Left colon (tissue), 2 donors: ENCODE measurements around the gene LRFN5. TPM values are rescaled to one million over a fixed set of nuclear protein-coding genes. Genes with fewer than 3 reads are reported as not detected.
"Not testable (repeated sequence)": the region's sequence is repeated elsewhere in the genome, so short reads cannot be mapped to it uniquely, and the experiment has no call there.

Experiments used
- ATAC-seq: fragments of 200-7000 bp; cut with Tn5 transposase; one replicate; pipeline ENCODE4 v1.9.1; 2020; ENCODE audit warnings: mild to moderate bottlenecking, moderate library complexity
- DNase-seq, 2 donors: peaks; one replicate each; pipeline ENCODE4 v3.0.0-alpha.2; 2020
- intact Hi-C, 2 donors: fragments of 100-400 bp; cut with DNase I in 1 of 2; cut with micrococcal nuclease in 1 of 2; formaldehyde crosslinking; loops; one replicate each; pipeline versions ENCODE4 v1.11.2 to v1.14.0; 2022; cut with DNase I, micrococcal nuclease
- total RNA-seq, 2 donors: library from RNA; stranded (reverse); fragmentation: NEBNext Ultra II Directional; extraction: Animal tissue kit (Norgen Biotek cat#: 25700); gene quantifications; one replicate each; pipeline ENCODE4 v1.2.1, GENCODE V29; 2021
- donor health status: DM: no; HTN: no; CAD: no.
- donor health status: DM: yes; HTN: yes; CAD: no.

The LRFN5 gene
- total RNA-seq, 2 donors from 2014 or later: 0.37 to 1.1 TPM

DNA sequence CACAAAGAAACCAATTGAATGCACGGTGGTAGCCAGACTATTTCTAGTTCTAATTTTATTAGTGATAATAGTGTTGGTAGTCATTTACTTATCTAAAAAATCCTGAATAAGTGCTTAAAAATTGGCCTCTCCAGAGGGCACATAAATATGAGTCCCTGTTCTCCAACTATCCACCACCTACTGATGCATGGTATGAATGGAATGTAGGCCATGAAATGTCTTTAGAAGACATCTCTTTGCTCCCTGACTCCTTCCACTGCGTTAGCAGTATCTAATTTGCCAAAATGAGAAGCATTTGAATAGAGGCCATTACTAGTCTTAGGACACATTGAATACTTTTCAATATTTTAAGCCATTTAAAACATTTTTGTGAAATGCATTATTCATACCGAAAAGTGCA, 261.7 kb downstream of the LRFN5 start:
- intact Hi-C loops: no loop called here
- DNase-seq (no peak), ATAC-seq (no peak)

DNA sequence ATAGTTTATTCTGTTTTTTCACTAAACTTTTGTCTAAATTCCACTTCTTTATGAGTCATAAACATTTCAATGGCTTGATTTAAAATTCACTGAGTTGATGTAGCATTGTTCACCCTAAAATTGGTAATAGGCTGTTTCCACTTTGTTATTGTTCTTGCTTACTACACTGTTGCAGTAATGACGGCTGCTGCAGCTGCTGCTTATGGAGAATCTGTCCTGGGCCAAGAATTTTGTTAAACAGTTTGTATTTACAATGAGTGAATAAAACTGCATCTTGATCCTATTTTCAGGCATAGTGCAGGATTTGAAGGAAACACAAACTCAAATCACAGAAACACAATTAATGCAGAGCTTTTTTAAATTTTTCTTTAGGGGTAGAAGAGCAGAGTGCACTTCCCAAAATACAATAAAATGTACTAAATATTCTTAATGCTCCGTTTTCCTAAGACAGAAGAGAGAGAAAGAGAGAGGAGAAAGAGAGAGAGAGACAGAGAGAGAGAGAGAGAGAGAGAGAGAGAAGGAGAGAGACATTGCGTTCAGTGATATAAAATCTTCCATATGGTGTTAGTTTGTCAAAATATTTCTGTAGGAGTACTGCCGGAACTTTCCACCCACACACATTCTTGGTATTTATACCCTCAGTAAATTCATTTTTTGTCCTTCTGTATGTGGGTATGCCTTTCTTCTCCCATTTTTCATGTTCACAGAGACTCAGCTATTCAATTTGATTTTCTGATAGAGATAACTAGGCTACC, 266.4 kb downstream of the LRFN5 start:
- DNase-seq (no peak), ATAC-seq (no peak)
- intact Hi-C loops: no loop called here

DNA sequence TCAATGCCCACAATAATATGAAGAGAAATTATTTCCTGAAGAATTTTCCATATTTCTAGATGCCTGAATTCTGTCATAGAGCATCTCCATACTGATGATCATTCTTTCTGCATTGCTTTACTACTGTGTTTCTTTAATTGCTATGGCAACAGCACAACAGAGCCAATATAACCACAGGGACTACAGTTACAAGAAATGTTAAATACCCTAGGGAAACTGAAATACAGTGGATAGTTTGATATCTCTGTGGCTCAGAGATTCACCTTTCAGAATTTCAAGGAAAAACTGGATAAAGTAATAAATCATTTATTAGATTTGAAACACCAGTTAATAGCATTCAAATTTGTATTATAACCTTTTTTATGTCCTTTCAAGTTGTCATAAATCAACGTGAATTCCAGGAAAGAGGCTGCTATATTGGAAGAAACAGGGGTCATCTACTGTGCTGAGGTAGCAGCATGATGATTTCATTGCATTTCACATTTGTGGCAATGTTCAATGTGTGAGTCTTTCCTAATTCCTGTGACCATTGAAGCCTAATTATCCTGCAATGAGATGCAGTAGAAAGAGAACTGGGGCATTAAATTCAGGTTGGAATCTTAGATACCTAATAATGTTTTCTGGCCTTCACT, 267.1 kb downstream of the LRFN5 start:
- ATAC-seq (no peak), DNase-seq (no peak)
- intact Hi-C loops: no loop called here

DNA sequence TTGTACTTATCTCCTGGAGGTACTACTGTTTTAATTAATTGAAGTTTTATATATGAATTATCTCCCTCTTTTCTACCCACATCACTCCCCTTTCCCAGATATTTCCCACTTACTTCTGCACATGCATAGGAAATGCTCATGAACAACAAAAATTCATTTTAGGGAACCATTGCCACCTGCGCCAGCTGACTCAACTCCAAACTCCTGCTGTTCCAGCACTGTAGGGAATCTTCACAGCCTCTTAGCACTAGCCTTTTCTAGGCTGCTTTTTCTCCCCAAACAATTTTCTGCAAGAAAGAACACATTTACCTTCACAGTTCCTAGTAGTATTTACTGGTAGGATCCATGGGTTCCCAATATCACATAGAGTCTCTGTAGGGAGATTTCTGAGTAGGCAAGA, 268.4 kb downstream of the LRFN5 start:
- intact Hi-C loops: no loop called here
- no peak for ATAC-seq
- no peak for DNase-seq

DNA sequence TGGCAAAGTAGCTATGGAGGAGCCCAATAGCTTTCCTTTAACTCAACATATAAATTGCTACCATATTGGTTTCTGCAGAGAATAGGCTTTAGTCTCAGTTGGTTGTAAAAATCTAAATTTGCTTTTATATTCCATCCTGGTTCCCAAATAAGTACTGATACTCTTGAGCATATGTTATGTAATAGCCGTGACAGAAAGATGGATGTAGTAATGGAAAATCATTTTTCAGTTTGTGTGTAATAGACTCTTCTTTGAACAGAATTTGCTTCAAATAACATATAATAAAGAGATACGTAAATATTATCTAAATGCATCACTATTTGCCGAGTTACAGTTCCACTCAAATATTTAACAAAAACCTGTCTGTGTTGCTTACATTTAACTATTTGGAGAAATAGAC, 271.6 kb downstream of the LRFN5 start:
- no peak for DNase-seq
- ATAC-seq: no peak
- intact Hi-C loops: no loop called here

DNA sequence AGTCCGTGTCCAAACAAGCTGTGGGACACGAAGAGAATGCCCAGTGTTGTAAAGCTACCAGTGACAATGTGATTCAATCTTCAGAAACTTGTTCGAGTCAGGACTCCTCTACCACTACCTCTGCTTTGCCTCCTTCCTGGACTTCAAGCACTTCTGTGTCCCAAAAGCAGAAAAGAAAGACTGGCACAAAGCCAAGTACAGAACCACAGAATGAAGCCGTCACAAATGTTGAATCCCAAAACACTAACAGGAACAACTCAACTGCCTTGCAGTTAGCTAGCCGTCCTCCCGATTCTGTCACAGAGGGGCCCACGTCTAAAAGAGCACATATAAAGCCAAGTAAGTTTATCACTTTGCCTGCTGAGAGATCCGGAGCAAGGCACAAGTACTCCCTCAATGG, 284.9 kb downstream of the LRFN5 start:
- ATAC-seq: no peak
- DNase-seq: no peak
- intact Hi-C loops: no loop called here

DNA sequence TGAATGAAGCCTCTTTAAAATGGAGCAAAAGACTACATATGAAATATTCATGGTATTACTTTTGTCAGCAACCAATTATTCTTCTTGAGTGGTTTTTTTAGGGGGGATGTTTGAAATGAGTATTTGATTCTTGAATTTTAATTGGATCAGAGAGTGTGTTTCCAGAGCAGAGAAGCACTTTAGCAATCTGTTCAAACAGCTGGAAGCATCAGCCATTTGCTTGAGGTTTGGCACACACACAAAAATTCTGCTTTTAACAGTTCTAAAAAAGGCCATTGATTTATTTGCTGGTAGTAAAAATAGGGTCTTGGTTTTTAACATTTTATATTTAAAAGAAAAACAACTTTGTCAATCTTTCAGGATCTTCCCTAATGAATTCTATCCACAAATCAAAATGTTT, 292.7 kb downstream of the LRFN5 start:
- DNase-seq: no peak

DNA sequence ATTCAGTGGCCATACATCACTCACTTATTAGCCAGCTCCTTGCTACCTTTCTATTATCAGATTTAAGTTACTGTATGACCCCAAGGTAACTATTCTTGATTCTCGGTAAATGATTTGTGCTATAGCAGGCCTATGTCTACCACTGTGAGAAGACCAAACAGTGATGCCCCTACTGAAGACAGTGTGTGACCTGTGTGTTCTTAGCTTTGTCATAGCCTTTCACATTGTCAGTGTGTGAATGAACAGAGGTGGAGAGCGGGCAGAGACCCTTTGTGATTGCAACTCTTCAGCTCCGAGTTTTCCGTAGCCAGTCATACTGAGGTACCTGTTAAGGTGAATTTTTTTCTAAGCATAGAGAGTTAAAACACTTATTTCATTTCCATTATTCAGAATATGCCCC, 294.0 kb downstream of the LRFN5 start:
- DNase-seq (no peak), ATAC-seq (no peak)
- intact Hi-C loops: no loop called here

More for the DNA sequence above, 292.7 kb downstream of the LRFN5 start:
- intact Hi-C loops: no loop called here
- ATAC-seq: no peak

DNA sequence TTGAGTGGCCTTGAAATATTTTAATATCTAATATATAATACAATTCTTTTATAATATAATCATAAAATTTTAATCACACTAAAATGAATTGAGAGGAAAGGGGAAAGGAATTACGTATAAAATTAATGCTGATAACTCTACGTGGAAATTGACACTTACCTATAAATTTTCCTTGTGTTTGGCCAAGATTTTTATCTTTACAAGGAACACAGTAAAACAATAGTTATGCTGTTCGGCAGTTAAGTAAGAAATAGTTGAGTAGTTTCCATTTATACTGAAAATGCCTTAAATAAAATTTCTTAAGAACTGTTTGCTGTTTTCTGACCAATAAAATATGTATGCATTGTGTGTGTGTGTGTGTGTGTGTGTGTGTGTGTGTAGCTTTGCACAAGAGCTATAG, 294.4 kb downstream of the LRFN5 start:
- intact Hi-C loops: no loop called here
- DNase-seq: no peak
- no peak for ATAC-seq

DNA sequence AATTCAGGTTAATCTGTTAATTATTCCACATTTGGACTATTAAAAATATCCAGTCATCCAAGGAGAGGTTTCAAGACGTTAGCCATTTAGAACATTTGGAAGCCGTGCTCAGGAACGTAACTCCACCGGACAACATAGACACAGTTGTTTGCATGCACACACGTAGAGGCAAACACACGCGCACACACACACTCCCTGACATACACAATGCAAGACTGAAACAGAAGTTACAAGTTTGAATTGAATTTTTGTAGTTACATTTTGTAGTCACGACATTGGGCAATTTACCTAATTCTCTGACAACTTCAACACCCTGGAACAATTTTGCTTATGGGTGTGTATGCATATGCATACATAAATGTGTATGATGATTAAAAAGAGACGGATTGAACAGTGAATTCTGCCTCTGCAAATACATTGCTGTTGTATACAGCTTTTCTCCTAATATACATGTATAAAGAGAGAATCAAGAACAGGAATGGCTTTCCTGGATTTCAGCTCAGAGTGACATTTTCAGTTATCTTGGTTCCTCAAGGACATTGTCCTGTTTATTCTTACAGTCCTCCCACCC, 298.8 kb downstream of the LRFN5 start:
- ATAC-seq (no peak), DNase-seq (no peak)
- intact Hi-C loops: no loop called here

DNA sequence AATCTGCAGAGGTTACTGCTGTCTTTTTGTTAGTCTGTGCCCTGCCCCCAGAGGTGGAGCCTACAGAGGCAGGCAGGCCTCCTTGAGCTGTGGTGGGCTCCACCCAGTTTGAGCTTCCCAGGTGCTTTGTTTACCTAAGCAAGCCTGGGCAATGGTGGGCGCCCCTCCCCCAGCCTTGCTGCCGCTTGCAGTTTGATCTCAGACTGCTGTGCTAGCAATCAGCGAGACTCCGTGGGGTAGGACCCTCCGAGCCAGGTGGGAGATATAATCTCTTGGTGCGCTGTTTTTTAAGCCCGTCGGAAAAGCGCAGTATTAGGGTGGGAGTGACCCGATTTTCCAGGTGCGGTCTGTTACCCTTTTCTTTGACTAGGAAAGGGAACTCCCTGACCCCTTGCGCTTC, 304.5 kb downstream of the LRFN5 start:
- DNase-seq, intact Hi-C loops, ATAC-seq: not testable (repeated sequence)

DNA sequence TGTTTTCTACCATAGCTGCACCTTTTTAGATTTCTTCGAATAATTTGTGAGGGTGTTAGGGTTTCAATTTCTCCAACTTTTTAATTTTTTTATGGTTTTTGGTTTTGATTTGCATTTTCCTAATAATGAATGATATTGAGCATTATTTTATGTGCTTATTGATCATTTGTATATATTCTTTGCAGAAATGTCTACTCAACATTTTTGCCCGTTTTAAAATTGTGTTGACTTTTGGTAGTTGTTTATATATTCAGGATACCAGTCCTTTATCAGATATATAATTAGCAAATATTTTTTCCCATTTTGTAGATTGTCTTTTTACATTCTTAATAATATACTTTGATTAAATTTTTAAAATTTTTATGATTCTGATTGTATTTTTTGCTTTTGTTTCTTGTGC, 306.7 kb downstream of the LRFN5 start:
- ATAC-seq (no peak), DNase-seq (no peak)
- intact Hi-C loops: no loop called here

DNA sequence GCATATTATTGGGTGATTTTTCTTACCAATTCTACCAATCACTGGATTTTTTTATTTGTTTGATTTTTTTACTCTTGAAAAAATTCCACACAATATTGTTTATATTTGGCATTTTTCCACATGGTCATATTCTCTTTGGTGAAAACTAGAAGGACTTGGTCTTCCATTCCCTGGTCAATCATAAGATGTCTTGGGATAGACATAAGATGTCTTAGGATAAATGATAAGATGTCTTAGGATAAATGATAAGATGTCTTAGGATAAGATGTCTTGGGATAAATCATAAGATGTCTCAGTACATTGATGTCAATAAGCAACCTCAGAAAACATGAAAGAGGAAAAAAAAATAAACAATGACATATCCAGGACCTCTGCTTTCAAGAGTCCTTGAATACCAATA, 309.1 kb downstream of the LRFN5 start:
- no peak for ATAC-seq
- no peak for DNase-seq

DNA sequence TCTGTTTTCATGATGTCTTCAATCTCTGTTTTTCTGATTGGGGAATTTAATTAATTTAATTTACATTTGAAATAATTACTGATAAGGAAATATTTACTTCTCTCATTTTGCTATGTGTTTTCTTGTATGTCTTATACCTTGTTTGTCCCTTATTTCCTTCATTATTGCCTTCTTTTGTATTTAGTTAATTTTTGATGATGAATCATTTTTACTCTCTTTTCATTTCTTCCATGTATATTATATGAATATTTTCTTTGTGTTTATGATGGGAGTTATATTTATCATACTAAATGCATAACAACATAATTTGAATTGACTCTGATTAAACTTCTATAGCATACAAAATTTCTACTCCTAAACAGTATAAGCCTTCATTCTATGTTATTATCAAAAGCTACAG, 309.6 kb downstream of the LRFN5 start:
- ATAC-seq (no peak), DNase-seq (no peak)
- intact Hi-C loops: no loop called here

More for the DNA sequence above, 309.1 kb downstream of the LRFN5 start:
- intact Hi-C loops: no loop called here

DNA sequence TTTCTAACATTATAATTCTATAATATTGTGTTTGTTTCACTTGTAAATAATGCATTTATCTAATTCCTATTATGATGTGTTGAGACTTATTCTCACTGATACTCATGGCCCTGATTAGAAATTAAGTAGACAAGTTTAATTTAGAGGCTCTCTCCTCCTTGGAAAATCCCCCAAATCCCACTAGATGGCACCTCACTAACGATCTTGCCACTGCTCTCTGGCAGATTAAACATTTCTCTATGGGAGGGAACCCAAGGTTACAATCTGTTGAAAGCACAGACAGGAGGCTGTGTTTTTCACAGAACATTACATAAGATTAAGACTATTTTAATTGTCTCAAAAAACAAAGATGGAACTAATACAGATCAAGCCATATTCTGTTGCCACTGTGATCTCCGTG, 318.7 kb downstream of the LRFN5 start:
- DNase-seq (no peak), ATAC-seq (no peak)
- intact Hi-C loops: no loop called here

DNA sequence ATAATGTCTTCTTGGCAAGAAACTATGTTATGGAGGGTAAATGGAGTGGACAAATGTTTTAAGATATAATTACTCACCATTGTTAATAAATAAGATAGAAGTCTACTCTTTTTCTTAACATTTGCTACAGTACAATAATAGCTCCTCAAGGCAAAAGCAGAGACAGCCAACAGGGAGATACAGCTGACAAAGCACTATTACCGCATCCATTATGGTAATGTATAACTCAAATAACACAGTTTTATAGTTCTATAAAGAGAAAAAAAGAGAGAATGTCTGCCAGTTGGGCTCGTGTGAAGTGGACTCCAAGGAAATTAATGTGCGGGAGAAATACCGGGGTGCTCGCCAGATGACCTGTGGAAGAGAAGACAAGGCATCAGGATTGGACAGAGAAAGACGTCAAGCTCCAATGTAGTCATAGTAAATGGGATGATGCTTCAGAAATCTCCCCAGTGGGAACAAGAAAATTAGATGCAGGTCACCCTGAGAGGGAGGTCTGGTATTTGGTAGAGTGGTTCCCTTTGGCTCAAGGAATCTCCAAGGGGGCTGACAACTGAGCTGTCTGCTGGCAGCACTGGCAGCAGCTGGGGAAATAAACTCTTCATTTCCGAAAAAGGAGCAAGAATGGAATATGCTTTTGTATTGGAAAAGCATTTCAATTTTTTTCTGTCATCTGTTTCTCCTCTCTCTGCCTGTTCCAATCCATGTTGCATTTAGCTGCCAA, 343.9 kb downstream of the LRFN5 start:
- no peak for DNase-seq

More for the DNA sequence above, 343.9 kb downstream of the LRFN5 start:
- intact Hi-C loops: no loop called here
- ATAC-seq: no peak
